ENCODE measurements around the gene SYT8.

SYT8 gene

DNA sequence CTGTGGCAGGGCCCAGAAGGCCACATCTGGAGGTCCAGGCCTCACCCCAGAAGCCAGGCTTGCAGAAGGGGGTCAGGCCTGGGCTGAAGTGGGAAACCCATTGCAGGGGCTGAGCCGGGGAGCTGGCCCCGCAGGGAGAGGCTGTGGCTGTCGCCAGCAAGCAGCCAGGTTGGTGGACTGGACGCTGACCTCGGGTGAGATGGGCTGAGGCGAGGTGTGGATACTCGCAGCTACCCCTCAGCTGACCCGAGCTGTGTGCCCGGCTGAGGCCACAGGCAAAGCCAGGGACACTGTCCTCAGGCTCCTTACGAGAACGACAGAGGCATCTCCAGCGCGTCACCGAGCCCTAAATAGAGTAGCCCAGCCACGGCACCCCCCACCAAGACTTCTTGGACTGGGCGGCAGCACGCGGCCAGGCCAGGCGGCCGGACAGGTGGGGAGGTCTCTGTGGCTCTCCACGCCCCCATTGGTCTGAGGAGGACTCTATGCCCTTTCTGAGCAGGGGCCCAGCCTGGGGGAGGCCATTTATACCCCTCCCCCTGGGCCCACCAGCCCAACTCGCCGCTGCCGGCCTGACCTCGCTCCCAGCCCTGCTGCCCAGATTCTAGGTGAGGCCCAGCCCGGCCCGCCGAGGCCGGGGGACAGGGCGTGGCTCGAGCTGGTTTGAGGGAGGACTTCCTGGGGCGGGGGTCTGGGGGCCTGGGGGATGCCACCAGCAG lies 3.8 kb downstream of the SYT8 start, which contains the start of gene TNNI2:
Gene TNNI2 (plus strand): TSS at position 556 of the 719 bp plus-strand sequence. CDS start 716 bp downstream, outside the sequence.
- no peak for DNase-seq
- peaks cover 50% of the 10 kb centered on the region for H3K27me3 ChIP-seq (replicated peaks; ENCODE audit: insufficient read depth, low read length)
- no peaks in the 10 kb centered on the region for H4K20me1 ChIP-seq (ENCODE audit: insufficient read depth, low read length)
- no peak within 1 kb of the TSS for H3K4me2 ChIP-seq (ENCODE audit: low read depth, low read length)
- H3F3A ChIP-seq (ENCODE audit: insufficient read depth, low read length): no peaks in the 10 kb centered on the region
- TF ChIP-seq CTCF (IDR thresholded peaks at IDR 0.05; ENCODE audit: low read length) (no peak), EZH2 (optimal IDR thresholded peaks at IDR 0.05; ENCODE audit: low read depth, low read length) (no peak), EZH2phosphoT487 (IDR thresholded peaks at IDR 0.05; ENCODE audit: low read length) (no peak)
- H3K36me3 ChIP-seq (replicated peaks; ENCODE audit: insufficient read depth, low read length): no peaks in the 10 kb centered on the region
- H2AFZ ChIP-seq (ENCODE audit: low read length): no peak within 1 kb of the TSS
- no peaks in the 10 kb centered on the region for H3K9me2 ChIP-seq (replicated peaks; ENCODE audit: insufficient read depth, low read length)
- H3K9ac ChIP-seq (ENCODE audit: low read length): no peak within 1 kb of the TSS
- H3K9me3 ChIP-seq (replicated peaks; ENCODE audit: insufficient read depth, low read length): no peaks in the 10 kb centered on the region
- no peaks in the 10 kb centered on the region for H3K79me2 ChIP-seq (ENCODE audit: low read length)
- H3K4me1 ChIP-seq (ENCODE audit: low read length): no peaks in the 10 kb centered on the region
- no peak within 1 kb of the TSS for H3K27ac ChIP-seq (ENCODE audit: low read length)
- no peak within 1 kb of the TSS for H3K4me3 ChIP-seq (ENCODE audit: low read length)

DNA sequence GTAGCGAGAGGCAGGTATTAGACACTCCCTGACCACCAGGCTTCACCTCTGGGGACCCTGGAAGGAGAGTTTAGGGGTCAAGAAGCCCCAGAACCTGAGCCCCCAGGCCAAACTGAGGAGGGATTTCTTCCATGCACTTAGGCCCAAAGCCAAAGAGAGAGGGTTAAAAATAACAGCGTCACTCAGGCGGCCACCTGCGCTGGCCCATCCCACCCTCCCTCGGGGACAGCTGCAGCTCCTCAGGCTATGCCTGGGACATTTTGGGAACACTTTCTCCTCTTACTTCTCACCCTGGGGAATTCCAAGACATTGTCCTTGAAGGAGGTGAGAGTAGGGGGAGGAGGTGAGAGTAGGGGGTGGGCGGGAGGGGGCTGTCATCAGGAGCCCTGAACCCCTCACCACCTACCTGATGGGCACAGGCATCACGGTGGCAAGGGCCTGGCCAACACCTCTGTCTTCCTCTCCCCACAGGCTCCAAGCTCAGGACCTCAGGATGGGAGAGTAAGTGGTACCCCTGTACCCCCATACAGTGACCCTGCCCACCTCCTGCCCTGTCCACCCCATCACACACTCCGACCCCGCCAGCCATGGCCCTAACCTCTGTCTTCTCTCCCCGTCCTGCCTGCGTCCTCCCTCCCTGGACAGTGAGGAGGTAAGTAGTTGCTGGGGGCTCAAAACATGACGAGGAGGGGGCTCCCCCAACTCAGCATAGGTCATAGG lies 4.6 kb downstream of the SYT8 start:
- Histone ChIP-seq H3K79me2 (ENCODE audit: low read length) (no peaks in the 10 kb centered on the region), H3K27ac (ENCODE audit: low read length) (no peak overlapping the region), H3K4me3 (ENCODE audit: low read length) (no peak overlapping the region), H3K9me3 (replicated peaks; ENCODE audit: insufficient read depth, low read length) (no peaks in the 10 kb centered on the region), H3K9me2 (replicated peaks; ENCODE audit: insufficient read depth, low read length) (no peaks in the 10 kb centered on the region), H3F3A (ENCODE audit: insufficient read depth, low read length) (no peaks in the 10 kb centered on the region), H4K20me1 (ENCODE audit: insufficient read depth, low read length) (no peaks in the 10 kb centered on the region), H3K36me3 (replicated peaks; ENCODE audit: insufficient read depth, low read length) (no peaks in the 10 kb centered on the region), H3K4me1 (ENCODE audit: low read length) (no peaks in the 10 kb centered on the region), H3K9ac (ENCODE audit: low read length) (no peak overlapping the region), H2AFZ (ENCODE audit: low read length) (no peak overlapping the region), H3K27me3 (replicated peaks; ENCODE audit: insufficient read depth, low read length) (peaks cover 50% of the 10 kb centered on the region), H3K4me2 (ENCODE audit: low read depth, low read length) (no peak overlapping the region)
- no peak for DNase-seq
- TF ChIP-seq EZH2phosphoT487 (IDR thresholded peaks at IDR 0.05; ENCODE audit: low read length): no peak

GRCh38 chr11:1839924-1840779 lies 5.4 kb downstream of the SYT8 start:
- no peak overlapping the region for H3K4me2 ChIP-seq (ENCODE audit: low read depth, low read length)
- no peak overlapping the region for H3K4me3 ChIP-seq (ENCODE audit: low read length)
- H3K79me2 ChIP-seq (ENCODE audit: low read length): no peaks in the 10 kb centered on the region
- H3K4me1 ChIP-seq (ENCODE audit: low read length): no peaks in the 10 kb centered on the region
- TF ChIP-seq CTCF (IDR thresholded peaks at IDR 0.05; ENCODE audit: low read length) (no peak), EZH2 (optimal IDR thresholded peaks at IDR 0.05; ENCODE audit: low read depth, low read length) (no peak), EZH2phosphoT487 (IDR thresholded peaks at IDR 0.05; ENCODE audit: low read length) (no peak)
- DNase-seq: no peak
- no peaks in the 10 kb centered on the region for H3K36me3 ChIP-seq (replicated peaks; ENCODE audit: insufficient read depth, low read length)
- no peak overlapping the region for H3K9ac ChIP-seq (ENCODE audit: low read length)
- H2AFZ ChIP-seq (ENCODE audit: low read length): no peak overlapping the region
- H3K27ac ChIP-seq (ENCODE audit: low read length): no peak overlapping the region
- H3F3A ChIP-seq (ENCODE audit: insufficient read depth, low read length): no peaks in the 10 kb centered on the region
- H3K9me3 ChIP-seq (replicated peaks; ENCODE audit: insufficient read depth, low read length): no peaks in the 10 kb centered on the region
- H3K9me2 ChIP-seq (replicated peaks; ENCODE audit: insufficient read depth, low read length): no peaks in the 10 kb centered on the region
- H4K20me1 ChIP-seq (ENCODE audit: insufficient read depth, low read length): no peaks in the 10 kb centered on the region
- peaks cover 50% of the 10 kb centered on the region for H3K27me3 ChIP-seq (replicated peaks; ENCODE audit: insufficient read depth, low read length)

Data from MM.1S (cell line).